Kidney epithelial cell (primary cell): ENCODE results near the gene IQCH. TPM values are rescaled to one million over a fixed set of nuclear protein-coding genes. Genes with fewer than 3 reads are reported as not detected.

Source experiments
- DNase-seq: peaks from one replicate; pipeline ENCODE4 v3.0.0-alpha.2; 2010; ENCODE audit warnings: low read depth
- H3K27me3 ChIP-seq: 2 replicates; pipeline ENCODE4 v1.6.0; 2011; ENCODE audit warnings: low read length; ENCODE audit not compliant: control insufficient read depth, insufficient read depth
- H3K36me3 ChIP-seq: 2 replicates; pipeline ENCODE4 v1.5.1; 2011; ENCODE audit warnings: low read length; ENCODE audit not compliant: control insufficient read depth, insufficient read depth
- H3K4me3 ChIP-seq: 2 replicates; pipeline ENCODE4 v1.5.1; 2011; ENCODE audit warnings: low read depth, mild to moderate bottlenecking, control low read depth, low read length
- CTCF ChIP-seq: IDR thresholded peaks from 2 replicates; pipeline ENCODE4 v1.5.1; 2011; ENCODE audit warnings: mild to moderate bottlenecking, moderate library complexity, low read length, control low read depth, inconsistent platforms; ENCODE audit not compliant: insufficient read depth, poor library complexity, severe bottlenecking
- total RNA-seq: library from RNA; depleted of rRNA; stranded (reverse); fragments of >200 nt; gene quantifications from 2 replicates; pipeline ENCODE4 v1.2.3, GENCODE V29; 2015

IQCH gene
- total RNA-seq, 1 donor from 2014 or later: 6.3 TPM

GRCh38 chr15:67547836-67548235, 293.2 kb downstream of the IQCH start:
- TF ChIP-seq CTCF: no peak
- Histone ChIP-seq H3K4me3 (no peak overlapping the region), H3K36me3 (no peaks in the 10 kb centered on the region), H3K27me3 (no peaks in the 10 kb centered on the region)
- no peak for DNase-seq

- TF ChIP-seq CTCF: no peak
- Histone ChIP-seq H3K36me3 (no peaks in the 10 kb centered on the region), H3K4me3 (no peak overlapping the region), H3K27me3 (no peaks in the 10 kb centered on the region)
- no peak for DNase-seq
Observed at GRCh38 chr15:67548236-67548852, 293.8 kb downstream of the IQCH start.

- H3K36me3 ChIP-seq: no peaks in the 10 kb centered on the region
- DNase-seq: no peak
- H3K27me3 ChIP-seq: no peaks in the 10 kb centered on the region
- H3K4me3 ChIP-seq: no peak overlapping the region
- TF ChIP-seq CTCF: no peak
Observed at GRCh38 chr15:67548862-67549651, 294.5 kb downstream of the IQCH start.

GRCh38 chr15:67549736-67550135, 295.1 kb downstream of the IQCH start:
- DNase-seq: no peak
- Histone ChIP-seq H3K4me3 (no peak overlapping the region), H3K36me3 (no peaks in the 10 kb centered on the region), H3K27me3 (no peaks in the 10 kb centered on the region)
- TF ChIP-seq CTCF: no peak

GRCh38 chr15:67550522-67550921, 295.9 kb downstream of the IQCH start:
- H3K4me3 ChIP-seq: no peak overlapping the region
- no peaks in the 10 kb centered on the region for H3K27me3 ChIP-seq
- no peak for DNase-seq
- no peaks in the 10 kb centered on the region for H3K36me3 ChIP-seq
- no peak for TF ChIP-seq CTCF
